K562 (cell line): ENCODE measurements around the gene RHOBTB3. TPM values are rescaled to one million over a fixed set of nuclear protein-coding genes. Genes with fewer than 3 reads are reported as not detected.

ENCODE experiments used
- AFF1 ChIP-seq, 2 experiments: fragments of 450-650 bp; IDR thresholded peaks; 2 replicates each; pipeline ENCODE4 v1.6.1; 2018; ENCODE audit warnings: mild to moderate bottlenecking in 2 of 2, low read depth in 1 of 2; ENCODE audit not compliant: partially characterized antibody in 2 of 2
- CBX1 ChIP-seq: sonication (generic); IDR thresholded peaks from 2 replicates; pipeline ENCODE4 v1.6.1; 2016; ENCODE audit warnings: antibody characterized with exemption, low read depth, mild to moderate bottlenecking
- CSDE1 ChIP-seq, 2 experiments: fragments of 450-650 bp; IDR thresholded peaks; 2 replicates each; pipeline ENCODE4 v1.6.1; 2016; ENCODE audit warnings: mild to moderate bottlenecking in 1 of 2
- ETV5 ChIP-seq: sonication (generic); formaldehyde crosslinking; IDR thresholded peaks from 2 replicates; pipeline ENCODE4 v1.4.0; 2020; ENCODE audit warnings: low read depth, mild to moderate bottlenecking, missing genetic modification reagents
- HDAC1 ChIP-seq, 2 experiments: fragments of 450-650 bp; IDR thresholded peaks; 2 replicates each; pipeline ENCODE4 v1.6.1; 2016 to 2017; ENCODE audit warnings: inconsistent platforms in 1 of 2, mild to moderate bottlenecking in 1 of 2, moderate library complexity in 1 of 2
- MYC ChIP-seq, 2 experiments: fragments of 250-450 bp in 1 of 2; sonication (Bioruptor Pico) in 1 of 2; IDR thresholded peaks; 2 replicates each; pipeline versions ENCODE4 v1.5.1 to v1.6.1; 2012 to 2021; ENCODE audit warnings: low read depth in 2 of 2, borderline replicate concordance in 1 of 2, improper control_type of control experiment in 1 of 2, low read length in 1 of 2, mild to moderate bottlenecking in 1 of 2, moderate library complexity in 1 of 2
- NONO ChIP-seq, 2 experiments: fragments of 200-400 bp in 1 of 2; fragments of 450-650 bp in 1 of 2; formaldehyde crosslinking in 1 of 2; IDR thresholded peaks; 2 replicates each; pipeline ENCODE4 v1.6.1; 2017; ENCODE audit warnings: low read depth in 2 of 2, mild to moderate bottlenecking in 2 of 2, moderate library complexity in 2 of 2, low read length in 1 of 2
- PCBP1 ChIP-seq: fragments of 200-400 bp; formaldehyde crosslinking; IDR thresholded peaks from 2 replicates; pipeline ENCODE4 v1.6.1; 2018; ENCODE audit warnings: mild to moderate bottlenecking, low read depth, low read length; ENCODE audit not compliant: poor library complexity, severe bottlenecking
- PHB ChIP-seq: fragments of 250-450 bp; sonication (Bioruptor Pico); IDR thresholded peaks from 2 replicates; pipeline ENCODE4 v1.5.0; 2021
- RBBP5 ChIP-seq: fragments of 200-600 bp; sonication (generic); IDR thresholded peaks from 2 replicates; pipeline ENCODE4 v1.6.1; 2012; ENCODE audit warnings: borderline replicate concordance, mild to moderate bottlenecking, low read length, control low read depth, inconsistent platforms; ENCODE audit not compliant: insufficient read depth, poor library complexity, severe bottlenecking
- RFX1 ChIP-seq: fragments of 450-650 bp; IDR thresholded peaks from 2 replicates; pipeline ENCODE4 v1.6.1; 2016; ENCODE audit warnings: mild to moderate bottlenecking, moderate library complexity
- RHOXF2B ChIP-seq: fragments of 250-450 bp; sonication (Bioruptor Pico); conservative IDR thresholded peaks from 2 replicates; pipeline ENCODE4 v1.5.1; 2021
- SIX5 ChIP-seq, 2 experiments: IDR thresholded peaks; 2 replicates each; pipeline ENCODE4 v1.6.1; 2011; ENCODE audit warnings: low read length in 2 of 2, borderline replicate concordance in 1 of 2, low read depth in 1 of 2, mild to moderate bottlenecking in 1 of 2, moderate library complexity in 1 of 2; ENCODE audit not compliant: insufficient read depth in 1 of 2
- TEAD4 ChIP-seq, 2 experiments: sonication (generic) in 1 of 2; formaldehyde crosslinking in 1 of 2; IDR thresholded peaks; 2 replicates each; pipeline versions ENCODE4 v1.6.1 to v1.8.0; 2012 to 2022; ENCODE audit warnings: borderline replicate concordance in 1 of 2, inconsistent platforms in 1 of 2, low read length in 1 of 2, mild to moderate bottlenecking in 1 of 2, missing genetic modification reagents in 1 of 2
- ZFP91 ChIP-seq: sonication (generic); formaldehyde crosslinking; IDR thresholded peaks from 2 replicates; pipeline ENCODE4 v1.8.0; 2022; ENCODE audit warnings: mild to moderate bottlenecking, missing genetic modification reagents
- ZNF232 ChIP-seq: sonication (generic); formaldehyde crosslinking; IDR thresholded peaks from 2 replicates; pipeline ENCODE4 v1.8.0; 2022; ENCODE audit warnings: mild to moderate bottlenecking, missing genetic modification reagents
- polyA plus RNA-seq, 8 experiments: library from polyadenylated mRNA; depleted of rRNA in 4 of 8; stranded (reverse) in 5 of 8; unstranded in 3 of 8; fragments of >200 nt; fragmentation: Nextera tagmentation in 2 of 8; fragmentation: Illumina TruSeq in 1 of 8; extraction: Ambion mirVana in 2 of 8; extraction: Trizol in 1 of 8; gene quantifications; 2 replicates each; pipeline versions ENCODE4 v1.2.1 to v1.2.3, GENCODE V29; 2011 to 2014; ENCODE audit warnings: inconsistent platforms in 1 of 8, missing spikeins in 1 of 8
- total RNA-seq, 7 experiments: library from RNA; depleted of rRNA in 6 of 7; stranded (reverse); fragments of >200 nt in 6 of 7; fragmentation: Illumina TruSeq in 2 of 7; extraction: Trizol in 2 of 7; gene quantifications; 2 replicates each; pipeline versions ENCODE4 v1.2.1 to v1.2.3, GENCODE V29; 2011 to 2021; ENCODE audit warnings: low replicate concordance in 1 of 7
- TF ChIP-seq, protein P1 (sequence below): sonication (generic); formaldehyde crosslinking; IDR thresholded peaks from 2 replicates; pipeline ENCODE4 v1.8.1; 2023; ENCODE audit warnings: mild to moderate bottlenecking, missing genetic modification reagents, moderate library complexity

Gene RHOBTB3
- total and polyA plus RNA-seq, 9 of the 15 experiments (the other 6 are each of a cell fraction or from before 2014, with no cell fraction given), result 39.7 to 143 (median 115) TPM

DNA sequence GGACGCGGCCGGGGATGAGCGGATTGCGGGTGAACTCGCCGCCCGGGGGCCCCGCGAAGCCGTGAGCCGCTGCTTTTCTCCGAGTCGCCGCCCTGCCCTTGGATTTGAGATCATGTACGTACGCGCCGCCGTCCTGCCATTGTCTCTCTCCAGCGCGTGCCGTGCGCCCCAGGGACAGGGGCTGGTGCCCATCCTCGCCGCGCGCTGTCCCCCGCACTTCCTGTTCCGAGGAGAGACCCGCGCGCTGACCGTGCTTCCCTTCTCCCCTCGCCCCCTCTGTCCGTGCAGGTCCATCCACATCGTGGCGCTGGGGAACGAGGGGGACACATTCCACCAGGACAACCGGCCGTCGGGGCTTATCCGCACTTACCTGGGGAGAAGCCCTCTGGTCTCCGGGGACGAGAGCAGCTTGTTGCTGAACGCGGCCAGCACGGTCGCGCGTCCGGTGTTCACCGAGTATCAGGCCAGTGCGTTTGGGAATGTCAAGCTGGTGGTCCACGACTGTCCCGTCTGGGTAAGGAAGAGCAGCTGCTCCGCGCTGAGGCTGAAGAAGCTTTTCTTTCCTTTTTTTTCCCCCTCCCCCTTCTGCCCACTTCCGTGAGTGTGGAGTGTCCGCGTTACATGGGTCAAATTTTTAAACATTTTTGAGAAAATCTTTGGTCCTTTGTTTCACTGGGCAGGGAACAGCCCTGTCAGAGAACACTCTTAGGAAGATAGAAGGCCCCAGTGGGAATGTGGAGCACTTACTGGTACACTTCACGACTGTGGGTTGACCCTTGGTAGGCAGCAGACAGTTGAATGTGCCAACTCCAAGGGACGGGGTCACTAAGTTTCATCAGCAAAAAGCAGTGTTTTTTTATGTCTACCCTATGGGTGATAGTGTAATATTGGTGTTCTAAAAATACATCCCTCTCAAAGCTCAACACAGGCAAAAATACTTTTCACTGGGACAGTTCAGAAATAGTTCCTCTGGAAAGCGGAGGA lies 727 bp downstream of the RHOBTB3 start (continued):
- peak; percentile 83 for TF ChIP-seq RBBP5
- peak in 1 of 2 experiments; percentile 55; a peak in 2 of 4 replicates for TF ChIP-seq HDAC1 (IDR thresholded peaks at IDR 0.05)
- TF ChIP-seq PCBP1, result peak; percentile 18
- TF ChIP-seq, protein P1, sequence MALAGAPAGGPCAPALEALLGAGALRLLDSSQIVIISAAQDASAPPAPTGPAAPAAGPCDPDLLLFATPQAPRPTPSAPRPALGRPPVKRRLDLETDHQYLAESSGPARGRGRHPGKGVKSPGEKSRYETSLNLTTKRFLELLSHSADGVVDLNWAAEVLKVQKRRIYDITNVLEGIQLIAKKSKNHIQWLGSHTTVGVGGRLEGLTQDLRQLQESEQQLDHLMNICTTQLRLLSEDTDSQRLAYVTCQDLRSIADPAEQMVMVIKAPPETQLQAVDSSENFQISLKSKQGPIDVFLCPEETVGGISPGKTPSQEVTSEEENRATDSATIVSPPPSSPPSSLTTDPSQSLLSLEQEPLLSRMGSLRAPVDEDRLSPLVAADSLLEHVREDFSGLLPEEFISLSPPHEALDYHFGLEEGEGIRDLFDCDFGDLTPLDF (CRISPR knock-in tag), result 0 out of 2 replicates have a peak, but pooled peaks have one; percentile 49
- no peak for TF ChIP-seq RFX1
- TF ChIP-seq ETV5 (CRISPR knock-in tag), result peak; percentile 45; the same call in 1 of the 2 replicates
- TF ChIP-seq PHB (CRISPR knock-in tag), result no peak
- TF ChIP-seq ZFP91 (CRISPR knock-in tag), result 0 out of 2 replicates have a peak, but pooled peaks have one; percentile 44
- TF ChIP-seq SIX5 (IDR thresholded peaks at IDR 0.05; ENCODE audit: borderline replicate concordance in 1 of 2, insufficient read depth in 1 of 2, low read depth in 1 of 2, low read length in 2 of 2), result no peak
- TF ChIP-seq AFF1 (IDR thresholded peaks at IDR 0.05; ENCODE audit: low read depth in 1 of 2, partially characterized antibody in 2 of 2), result peak; percentile 35 to 58
- no peak for TF ChIP-seq RHOXF2B
- no peak for TF ChIP-seq MYC (IDR thresholded peaks at IDR 0.05; ENCODE audit: low read depth, low read length)
- peak; percentile 62; the same call in 1 of the 2 replicates for TF ChIP-seq MYC (CRISPR knock-in tag; IDR thresholded peaks at IDR 0.05; ENCODE audit: borderline replicate concordance, low read depth)
- TF ChIP-seq CSDE1 (IDR thresholded peaks at IDR 0.05), result no peak
- 0 out of 2 replicates have a peak, but pooled peaks have one; percentile 48 for TF ChIP-seq ZNF232 (CRISPR knock-in tag)
- peak in 1 of 2 experiments; percentile 50; a peak in 1 of 4 replicates for TF ChIP-seq NONO (IDR thresholded peaks at IDR 0.05; ENCODE audit: low read depth in 2 of 2, low read length in 1 of 2)
- peak; percentile 6; the same call in 1 of the 2 replicates for TF ChIP-seq TEAD4 (IDR thresholded peaks at IDR 0.05; ENCODE audit: low read length)
- TF ChIP-seq TEAD4 (CRISPR knock-in tag; IDR thresholded peaks at IDR 0.05; ENCODE audit: borderline replicate concordance), result no peak
- TF ChIP-seq CBX1, result no peak
